K562 (cell line): ENCODE data around the gene INPPL1. TPM values are rescaled to one million over a fixed set of nuclear protein-coding genes. Genes with fewer than 3 reads are reported as not detected.
A peak's percentile ranks its signal among the peaks of the same experiment; 100 is the strongest.

Experiments
- CBX5 ChIP-seq: IDR thresholded peaks from 2 replicates; pipeline ENCODE4 v1.6.1; 2014; ENCODE audit warnings: low read depth, borderline replicate concordance
- CHCHD3 ChIP-seq: fragments of 250-450 bp; sonication (Bioruptor Pico); IDR thresholded peaks from 2 replicates; pipeline ENCODE4 v2.1.2; 2022; ENCODE audit warnings: mild to moderate bottlenecking
- DMBX1 ChIP-seq: fragments of 250-450 bp; sonication (Bioruptor Pico); IDR thresholded peaks from 2 replicates; pipeline ENCODE4 v1.8.0; 2022; ENCODE audit warnings: inconsistent platforms, mild to moderate bottlenecking, moderate library complexity, borderline replicate concordance
- GABPB2 ChIP-seq: fragments of 250-450 bp; sonication (Bioruptor Pico); conservative IDR thresholded peaks from 2 replicates; pipeline ENCODE4 v1.5.1; 2021; ENCODE audit warnings: mild to moderate bottlenecking
- KDM2B ChIP-seq: fragments of 250-450 bp; sonication (Bioruptor Pico); IDR thresholded peaks from 2 replicates; pipeline ENCODE4 v1.8.0; 2021; ENCODE audit warnings: mild to moderate bottlenecking, moderate library complexity
- NUFIP1 ChIP-seq: fragments of 450-650 bp; IDR thresholded peaks from 2 replicates; pipeline ENCODE4 v1.6.1; 2018; ENCODE audit not compliant: partially characterized antibody
- RAD51 ChIP-seq: fragments of 450-650 bp; IDR thresholded peaks from 2 replicates; pipeline ENCODE4 v1.7.1; 2016; ENCODE audit warnings: low read depth, mild to moderate bottlenecking, borderline replicate concordance
- RUNX1 ChIP-seq: sonication (generic); IDR thresholded peaks from 2 replicates; pipeline ENCODE4 v1.6.1; 2016; ENCODE audit warnings: antibody characterized with exemption, low read depth
- SIN3B ChIP-seq: fragments of 450-650 bp; IDR thresholded peaks from 2 replicates; pipeline ENCODE4 v1.6.1; 2017; ENCODE audit warnings: low read depth, mild to moderate bottlenecking, moderate library complexity
- TCFL5 ChIP-seq: fragments of 250-450 bp; sonication (Bioruptor Pico); conservative IDR thresholded peaks from 2 replicates; pipeline ENCODE4 v1.6.1; 2021; ENCODE audit warnings: mild to moderate bottlenecking, moderate library complexity, matching md5 sums
- ZNF165 ChIP-seq: fragments of 250-450 bp; sonication (Bioruptor Pico); IDR thresholded peaks from 2 replicates; pipeline ENCODE4 v1.4.0; 2020; ENCODE audit warnings: borderline replicate concordance
- ZNF586 ChIP-seq: fragments of 450-650 bp; formaldehyde crosslinking; conservative IDR thresholded peaks from 2 replicates; pipeline ENCODE4 v1.4.0; 2020; ENCODE audit warnings: mild to moderate bottlenecking, moderate library complexity
- polyA plus RNA-seq, 8 experiments: library from polyadenylated mRNA; depleted of rRNA in 4 of 8; stranded (reverse) in 5 of 8; unstranded in 3 of 8; fragments of >200 nt; fragmentation: Nextera tagmentation in 2 of 8; fragmentation: Illumina TruSeq in 1 of 8; extraction: Ambion mirVana in 2 of 8; extraction: Trizol in 1 of 8; gene quantifications; 2 replicates each; pipeline versions ENCODE4 v1.2.1 to v1.2.3, GENCODE V29; 2011 to 2014; ENCODE audit warnings: inconsistent platforms in 1 of 8, missing spikeins in 1 of 8
- total RNA-seq, 7 experiments: library from RNA; depleted of rRNA in 6 of 7; stranded (reverse); fragments of >200 nt in 6 of 7; fragmentation: Illumina TruSeq in 2 of 7; extraction: Trizol in 2 of 7; gene quantifications; 2 replicates each; pipeline versions ENCODE4 v1.2.1 to v1.2.3, GENCODE V29; 2011 to 2021; ENCODE audit warnings: low replicate concordance in 1 of 7
- TF ChIP-seq, protein P1 (sequence below), 2 experiments: fragments of 450-650 bp in 1 of 2; IDR thresholded peaks; 2 replicates each; pipeline ENCODE4 v1.6.1; 2011 to 2017; ENCODE audit warnings: low read depth in 2 of 2, antibody characterized with exemption in 1 of 2, borderline replicate concordance in 1 of 2, low read length in 1 of 2, mild to moderate bottlenecking in 1 of 2, mixed read lengths in 1 of 2; ENCODE audit not compliant: control insufficient read depth in 1 of 2
- TF ChIP-seq, protein P2 (sequence below): sonication (generic); formaldehyde crosslinking; IDR thresholded peaks from 2 replicates; pipeline ENCODE4 v1.8.0; 2023; ENCODE audit warnings: mild to moderate bottlenecking, missing genetic modification reagents
- TF ChIP-seq, protein P3 (sequence below), 2 experiments: IDR thresholded peaks; 2 replicates each; pipeline ENCODE4 v1.6.1; 2012; ENCODE audit warnings: improper control_type of control experiment in 2 of 2, low read depth in 2 of 2, low read length in 2 of 2, borderline replicate concordance in 1 of 2
- TF ChIP-seq, protein P4 (sequence below): sonication (generic); formaldehyde crosslinking; IDR thresholded peaks from 2 replicates; pipeline ENCODE4 v1.5.0; 2020; ENCODE audit warnings: missing genetic modification reagents

Gene INPPL1
- total and polyA plus RNA-seq, 9 of the 15 experiments (the other 6 are each of a cell fraction or from before 2014, with no cell fraction given), result 0.55 to 137 (median 61.6) TPM

DNA sequence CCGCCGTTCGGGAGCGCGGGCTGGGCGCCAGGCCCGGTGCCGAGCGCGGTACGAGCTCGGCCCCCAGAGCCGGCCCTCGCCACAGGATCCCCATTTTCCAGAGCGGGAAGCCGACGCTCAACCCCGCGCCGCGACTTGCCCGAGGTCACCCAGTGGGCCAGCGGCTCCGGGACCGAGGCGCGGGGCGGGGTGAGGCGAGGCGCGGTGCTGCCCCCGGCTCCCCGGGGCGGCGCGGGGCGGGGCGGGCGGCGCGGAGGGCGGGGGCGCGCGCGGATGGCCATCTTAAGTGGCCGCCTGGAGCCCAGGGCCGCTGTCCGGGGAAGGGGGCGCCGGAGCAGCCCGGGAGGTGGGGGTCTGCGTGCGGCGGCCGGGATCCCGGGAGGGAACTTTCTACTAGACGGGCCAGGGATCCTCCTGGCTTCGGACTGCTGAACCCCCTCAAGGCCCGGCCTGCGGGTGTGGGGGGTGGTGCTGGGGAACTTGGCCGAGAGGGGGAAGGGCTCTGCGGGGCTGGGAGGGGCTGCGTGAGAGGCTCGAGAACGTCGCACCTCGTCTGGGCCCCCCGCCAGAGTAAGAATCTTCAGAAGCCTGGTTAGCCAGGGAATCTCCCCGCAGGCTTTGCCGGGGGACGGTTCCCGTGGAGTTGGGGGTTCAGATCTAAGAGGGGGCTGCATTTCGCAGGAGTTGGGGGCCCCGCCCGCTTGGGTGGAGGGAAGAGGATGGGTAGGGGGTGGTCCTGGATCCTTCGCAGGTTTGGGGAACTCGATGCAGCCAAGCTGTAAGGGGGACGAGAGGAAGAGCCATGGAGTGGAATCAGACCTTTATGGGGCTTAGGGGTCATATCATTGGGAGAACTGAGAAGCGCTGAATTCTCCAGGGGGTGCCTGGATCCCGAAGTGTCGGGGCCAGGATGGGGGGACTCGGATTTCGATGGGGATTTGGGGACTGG is 678 bp upstream of the INPPL1 start (continued):
- TF ChIP-seq, protein P1, sequence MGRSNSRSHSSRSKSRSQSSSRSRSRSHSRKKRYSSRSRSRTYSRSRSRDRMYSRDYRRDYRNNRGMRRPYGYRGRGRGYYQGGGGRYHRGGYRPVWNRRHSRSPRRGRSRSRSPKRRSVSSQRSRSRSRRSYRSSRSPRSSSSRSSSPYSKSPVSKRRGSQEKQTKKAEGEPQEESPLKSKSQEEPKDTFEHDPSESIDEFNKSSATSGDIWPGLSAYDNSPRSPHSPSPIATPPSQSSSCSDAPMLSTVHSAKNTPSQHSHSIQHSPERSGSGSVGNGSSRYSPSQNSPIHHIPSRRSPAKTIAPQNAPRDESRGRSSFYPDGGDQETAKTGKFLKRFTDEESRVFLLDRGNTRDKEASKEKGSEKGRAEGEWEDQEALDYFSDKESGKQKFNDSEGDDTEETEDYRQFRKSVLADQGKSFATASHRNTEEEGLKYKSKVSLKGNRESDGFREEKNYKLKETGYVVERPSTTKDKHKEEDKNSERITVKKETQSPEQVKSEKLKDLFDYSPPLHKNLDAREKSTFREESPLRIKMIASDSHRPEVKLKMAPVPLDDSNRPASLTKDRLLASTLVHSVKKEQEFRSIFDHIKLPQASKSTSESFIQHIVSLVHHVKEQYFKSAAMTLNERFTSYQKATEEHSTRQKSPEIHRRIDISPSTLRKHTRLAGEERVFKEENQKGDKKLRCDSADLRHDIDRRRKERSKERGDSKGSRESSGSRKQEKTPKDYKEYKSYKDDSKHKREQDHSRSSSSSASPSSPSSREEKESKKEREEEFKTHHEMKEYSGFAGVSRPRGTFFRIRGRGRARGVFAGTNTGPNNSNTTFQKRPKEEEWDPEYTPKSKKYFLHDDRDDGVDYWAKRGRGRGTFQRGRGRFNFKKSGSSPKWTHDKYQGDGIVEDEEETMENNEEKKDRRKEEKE (IDR thresholded peaks at IDR 0.05; ENCODE audit: borderline replicate concordance in 1 of 2, control insufficient read depth in 1 of 2, low read depth in 2 of 2, low read length in 1 of 2), result no peak
- TF ChIP-seq TCFL5 (no peak), RUNX1 (no peak), DMBX1 (CRISPR knock-in tag) (no peak), CBX5 (no peak), GABPB2 (no peak), NUFIP1 (no peak), KDM2B (CRISPR knock-in tag) (no peak), ZNF165 (CRISPR knock-in tag) (no peak), ZNF586 (CRISPR knock-in tag) (no peak), RAD51 (no peak), SIN3B (0 out of 2 replicates have a peak, but pooled peaks have one; percentile 10), CHCHD3 (CRISPR knock-in tag) (no peak)
- TF ChIP-seq, protein P2, sequence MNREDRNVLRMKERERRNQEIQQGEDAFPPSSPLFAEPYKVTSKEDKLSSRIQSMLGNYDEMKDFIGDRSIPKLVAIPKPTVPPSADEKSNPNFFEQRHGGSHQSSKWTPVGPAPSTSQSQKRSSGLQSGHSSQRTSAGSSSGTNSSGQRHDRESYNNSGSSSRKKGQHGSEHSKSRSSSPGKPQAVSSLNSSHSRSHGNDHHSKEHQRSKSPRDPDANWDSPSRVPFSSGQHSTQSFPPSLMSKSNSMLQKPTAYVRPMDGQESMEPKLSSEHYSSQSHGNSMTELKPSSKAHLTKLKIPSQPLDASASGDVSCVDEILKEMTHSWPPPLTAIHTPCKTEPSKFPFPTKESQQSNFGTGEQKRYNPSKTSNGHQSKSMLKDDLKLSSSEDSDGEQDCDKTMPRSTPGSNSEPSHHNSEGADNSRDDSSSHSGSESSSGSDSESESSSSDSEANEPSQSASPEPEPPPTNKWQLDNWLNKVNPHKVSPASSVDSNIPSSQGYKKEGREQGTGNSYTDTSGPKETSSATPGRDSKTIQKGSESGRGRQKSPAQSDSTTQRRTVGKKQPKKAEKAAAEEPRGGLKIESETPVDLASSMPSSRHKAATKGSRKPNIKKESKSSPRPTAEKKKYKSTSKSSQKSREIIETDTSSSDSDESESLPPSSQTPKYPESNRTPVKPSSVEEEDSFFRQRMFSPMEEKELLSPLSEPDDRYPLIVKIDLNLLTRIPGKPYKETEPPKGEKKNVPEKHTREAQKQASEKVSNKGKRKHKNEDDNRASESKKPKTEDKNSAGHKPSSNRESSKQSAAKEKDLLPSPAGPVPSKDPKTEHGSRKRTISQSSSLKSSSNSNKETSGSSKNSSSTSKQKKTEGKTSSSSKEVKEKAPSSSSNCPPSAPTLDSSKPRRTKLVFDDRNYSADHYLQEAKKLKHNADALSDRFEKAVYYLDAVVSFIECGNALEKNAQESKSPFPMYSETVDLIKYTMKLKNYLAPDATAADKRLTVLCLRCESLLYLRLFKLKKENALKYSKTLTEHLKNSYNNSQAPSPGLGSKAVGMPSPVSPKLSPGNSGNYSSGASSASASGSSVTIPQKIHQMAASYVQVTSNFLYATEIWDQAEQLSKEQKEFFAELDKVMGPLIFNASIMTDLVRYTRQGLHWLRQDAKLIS (CRISPR knock-in tag), result peak; percentile 53; the same call in 1 of the 2 replicates
- TF ChIP-seq, protein P3, sequence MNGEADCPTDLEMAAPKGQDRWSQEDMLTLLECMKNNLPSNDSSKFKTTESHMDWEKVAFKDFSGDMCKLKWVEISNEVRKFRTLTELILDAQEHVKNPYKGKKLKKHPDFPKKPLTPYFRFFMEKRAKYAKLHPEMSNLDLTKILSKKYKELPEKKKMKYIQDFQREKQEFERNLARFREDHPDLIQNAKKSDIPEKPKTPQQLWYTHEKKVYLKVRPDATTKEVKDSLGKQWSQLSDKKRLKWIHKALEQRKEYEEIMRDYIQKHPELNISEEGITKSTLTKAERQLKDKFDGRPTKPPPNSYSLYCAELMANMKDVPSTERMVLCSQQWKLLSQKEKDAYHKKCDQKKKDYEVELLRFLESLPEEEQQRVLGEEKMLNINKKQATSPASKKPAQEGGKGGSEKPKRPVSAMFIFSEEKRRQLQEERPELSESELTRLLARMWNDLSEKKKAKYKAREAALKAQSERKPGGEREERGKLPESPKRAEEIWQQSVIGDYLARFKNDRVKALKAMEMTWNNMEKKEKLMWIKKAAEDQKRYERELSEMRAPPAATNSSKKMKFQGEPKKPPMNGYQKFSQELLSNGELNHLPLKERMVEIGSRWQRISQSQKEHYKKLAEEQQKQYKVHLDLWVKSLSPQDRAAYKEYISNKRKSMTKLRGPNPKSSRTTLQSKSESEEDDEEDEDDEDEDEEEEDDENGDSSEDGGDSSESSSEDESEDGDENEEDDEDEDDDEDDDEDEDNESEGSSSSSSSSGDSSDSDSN (IDR thresholded peaks at IDR 0.05; ENCODE audit: borderline replicate concordance in 1 of 2, low read depth in 2 of 2, low read length in 2 of 2), result peak in 1 of 2 experiments; percentile 29; a peak in 1 of 4 replicates
- TF ChIP-seq, protein P4, sequence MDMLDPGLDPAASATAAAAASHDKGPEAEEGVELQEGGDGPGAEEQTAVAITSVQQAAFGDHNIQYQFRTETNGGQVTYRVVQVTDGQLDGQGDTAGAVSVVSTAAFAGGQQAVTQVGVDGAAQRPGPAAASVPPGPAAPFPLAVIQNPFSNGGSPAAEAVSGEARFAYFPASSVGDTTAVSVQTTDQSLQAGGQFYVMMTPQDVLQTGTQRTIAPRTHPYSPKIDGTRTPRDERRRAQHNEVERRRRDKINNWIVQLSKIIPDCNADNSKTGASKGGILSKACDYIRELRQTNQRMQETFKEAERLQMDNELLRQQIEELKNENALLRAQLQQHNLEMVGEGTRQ (CRISPR knock-in tag), result no peak
